ENCODE data around the gene LAMC3.

The LAMC3 gene

DNA sequence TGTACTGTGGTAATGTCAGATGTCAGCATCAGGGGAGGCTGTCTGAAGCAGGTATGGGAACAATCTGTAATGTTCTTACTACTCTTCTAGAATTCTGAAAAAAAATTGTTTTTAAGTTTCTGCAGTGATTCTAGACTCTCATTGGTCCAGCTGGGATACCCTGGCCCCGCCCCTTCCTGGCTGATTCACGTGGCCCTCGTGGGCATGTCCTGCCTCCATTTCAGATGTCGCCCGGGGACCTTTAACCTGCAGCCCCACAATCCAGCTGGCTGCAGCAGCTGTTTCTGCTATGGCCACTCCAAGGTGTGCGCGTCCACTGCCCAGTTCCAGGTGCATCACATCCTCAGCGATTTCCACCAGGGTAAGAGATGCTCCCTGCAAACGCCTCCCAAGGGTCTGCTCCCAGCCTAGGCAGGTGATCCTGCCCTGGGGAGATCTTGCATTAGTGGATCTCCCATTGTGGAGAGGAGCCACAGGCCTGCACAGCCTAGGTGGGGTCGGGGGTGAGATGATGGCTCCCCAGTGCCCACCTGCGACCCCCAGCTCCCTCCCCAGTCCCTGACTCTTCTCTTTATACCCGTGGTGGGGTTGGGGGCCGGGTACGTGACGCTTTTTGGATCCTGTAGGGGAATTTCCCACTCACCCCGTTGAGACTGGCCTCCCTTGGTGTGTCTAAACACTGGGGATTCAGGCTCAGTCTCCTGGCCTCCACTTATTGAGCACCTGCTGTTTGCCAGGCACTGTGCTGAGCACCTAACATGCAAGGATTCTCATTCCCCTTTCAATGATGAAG, 36.5 kb downstream of the LAMC3 start:
- DNase-seq (ENCODE audit: low spot score), result no peak

- DNase-seq (ENCODE audit: low spot score), result no peak
These were observed 37.1 kb downstream of the LAMC3 start for GRCh38 chr9:131046093-131046380.

GRCh38 chr9:131046581-131047202, 37.7 kb downstream of the LAMC3 start:
- DNase-seq (ENCODE audit: low spot score), result peak; percentile 85

- DNase-seq (ENCODE audit: low spot score), result no peak
These were observed 39.4 kb downstream of the LAMC3 start for GRCh38 chr9:131048332-131048731.

- no peak for DNase-seq (ENCODE audit: low spot score)
These were observed 39.8 kb downstream of the LAMC3 start for GRCh38 chr9:131048820-131049219.

- no peak for DNase-seq (ENCODE audit: low spot score)
These were observed 41.1 kb downstream of the LAMC3 start for GRCh38 chr9:131049829-131050715.

DNA sequence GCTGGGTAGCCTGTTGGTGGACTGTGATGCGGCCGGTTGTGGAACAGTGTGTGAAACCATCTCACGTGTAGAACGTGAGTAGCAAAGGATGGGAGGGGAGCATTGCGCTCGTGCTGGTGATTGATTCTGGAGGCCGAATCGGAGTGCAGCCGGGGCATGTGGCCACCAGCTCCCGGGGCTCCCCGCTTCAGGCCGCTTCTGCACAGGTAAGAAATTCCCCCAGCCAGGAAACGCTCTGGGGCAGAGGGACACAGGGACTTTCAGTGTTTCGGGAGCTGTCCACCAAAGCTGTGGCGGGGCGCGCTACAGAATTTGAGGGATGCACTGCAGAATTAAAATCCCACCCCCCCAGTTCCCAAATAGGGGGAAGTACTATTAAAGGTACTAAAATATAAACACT, 41.9 kb downstream of the LAMC3 start:
- DNase-seq (ENCODE audit: low spot score), result no peak

- DNase-seq (ENCODE audit: low spot score), result no peak
These were observed 42.9 kb downstream of the LAMC3 start for GRCh38 chr9:131051592-131052517.

GRCh38 chr9:131053896-131054295, 44.9 kb downstream of the LAMC3 start:
- DNase-seq (ENCODE audit: low spot score), result no peak

DNA sequence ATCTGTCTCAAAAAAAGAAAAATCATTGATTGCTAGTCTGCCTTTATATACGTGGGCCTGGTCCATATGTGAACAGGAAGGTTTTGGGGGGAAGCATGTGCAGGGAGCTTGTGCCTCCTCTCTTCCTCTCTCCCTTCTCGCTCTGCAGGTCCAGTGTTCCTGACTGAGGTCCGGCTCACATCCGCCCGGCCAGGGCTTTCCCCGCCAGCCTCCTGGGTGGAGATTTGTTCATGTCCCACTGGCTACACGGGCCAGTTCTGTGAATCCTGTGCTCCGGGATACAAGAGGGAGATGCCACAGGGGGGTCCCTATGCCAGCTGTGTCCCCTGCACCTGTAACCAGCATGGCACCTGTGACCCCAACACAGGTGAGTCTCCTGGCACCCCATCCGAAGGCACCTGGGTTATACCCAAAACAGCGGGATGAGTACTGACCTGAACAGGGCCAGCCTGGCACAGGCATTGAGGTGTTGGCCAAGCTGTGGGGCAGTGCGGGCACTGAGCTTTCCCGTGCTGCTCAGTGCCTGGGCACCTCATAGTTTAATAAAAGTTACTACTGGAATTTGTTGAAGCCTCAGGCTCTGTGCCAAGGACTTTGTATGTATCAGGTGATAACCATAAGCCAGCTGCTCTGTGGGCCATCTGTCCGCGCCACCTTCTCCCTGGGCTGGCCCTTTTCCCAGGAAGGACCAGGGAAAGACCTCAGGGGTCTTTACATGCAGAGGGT, 48.0 kb downstream of the LAMC3 start:
- no peak for DNase-seq (ENCODE audit: low spot score)

DNA sequence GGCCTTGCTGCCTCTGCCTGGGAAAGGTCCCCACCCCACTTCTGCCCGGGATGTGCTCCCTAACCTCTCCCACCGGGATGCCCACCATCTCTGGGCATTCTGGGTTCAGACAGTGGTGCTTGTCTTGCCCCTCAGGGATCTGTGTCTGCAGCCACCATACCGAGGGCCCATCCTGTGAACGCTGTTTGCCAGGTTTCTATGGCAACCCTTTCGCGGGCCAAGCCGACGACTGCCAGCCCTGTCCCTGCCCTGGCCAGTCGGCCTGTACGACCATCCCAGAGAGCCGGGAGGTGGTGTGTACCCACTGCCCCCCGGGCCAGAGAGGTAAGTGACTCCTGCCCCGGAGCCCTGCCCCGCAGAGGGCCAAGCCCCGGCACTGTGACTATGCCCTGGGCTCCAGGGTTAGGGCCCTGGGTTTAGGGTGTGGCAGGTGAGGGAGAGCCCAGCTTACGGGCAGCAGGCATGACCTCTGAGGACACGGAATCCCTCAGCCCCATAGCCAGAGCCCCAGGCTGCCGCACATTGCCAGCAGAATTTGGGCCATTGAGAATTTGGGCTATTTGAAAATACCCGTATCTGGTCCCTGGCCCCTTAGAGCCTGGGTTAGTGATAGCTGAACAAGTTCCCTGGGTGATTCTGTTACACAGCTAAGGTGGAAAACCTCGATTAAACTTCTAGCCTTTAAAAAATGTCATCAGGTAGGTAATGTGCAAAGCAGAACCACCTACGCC, 52.1 kb downstream of the LAMC3 start:
- no peak for DNase-seq (ENCODE audit: low spot score)

GRCh38 chr9:131062969-131063368, 54.0 kb downstream of the LAMC3 start:
- DNase-seq (ENCODE audit: low spot score), result no peak

- DNase-seq (ENCODE audit: low spot score), result no peak
These were observed 56.6 kb downstream of the LAMC3 start for GRCh38 chr9:131065599-131065998.

DNA sequence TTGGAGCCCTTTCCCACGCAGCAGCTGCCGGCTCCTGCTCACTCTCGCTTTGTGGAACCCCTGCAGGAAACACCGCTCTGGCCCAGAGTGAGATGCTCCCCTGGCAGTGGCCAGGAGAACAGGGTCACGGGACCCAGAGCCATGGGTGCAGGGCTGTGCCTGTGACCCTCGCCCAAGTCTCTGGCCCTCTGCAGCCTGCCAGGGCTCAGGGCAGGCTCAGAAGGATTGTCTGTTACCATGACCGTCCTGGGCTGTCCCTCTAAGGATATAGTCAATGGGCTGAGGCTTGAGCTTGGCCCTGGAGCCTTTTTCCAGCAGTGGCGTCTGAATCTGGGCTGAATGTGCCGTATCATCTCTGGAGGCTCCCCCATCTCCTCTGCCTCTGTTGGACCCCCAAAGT, 58.7 kb downstream of the LAMC3 start:
- no peak for DNase-seq (ENCODE audit: low spot score)

DNA sequence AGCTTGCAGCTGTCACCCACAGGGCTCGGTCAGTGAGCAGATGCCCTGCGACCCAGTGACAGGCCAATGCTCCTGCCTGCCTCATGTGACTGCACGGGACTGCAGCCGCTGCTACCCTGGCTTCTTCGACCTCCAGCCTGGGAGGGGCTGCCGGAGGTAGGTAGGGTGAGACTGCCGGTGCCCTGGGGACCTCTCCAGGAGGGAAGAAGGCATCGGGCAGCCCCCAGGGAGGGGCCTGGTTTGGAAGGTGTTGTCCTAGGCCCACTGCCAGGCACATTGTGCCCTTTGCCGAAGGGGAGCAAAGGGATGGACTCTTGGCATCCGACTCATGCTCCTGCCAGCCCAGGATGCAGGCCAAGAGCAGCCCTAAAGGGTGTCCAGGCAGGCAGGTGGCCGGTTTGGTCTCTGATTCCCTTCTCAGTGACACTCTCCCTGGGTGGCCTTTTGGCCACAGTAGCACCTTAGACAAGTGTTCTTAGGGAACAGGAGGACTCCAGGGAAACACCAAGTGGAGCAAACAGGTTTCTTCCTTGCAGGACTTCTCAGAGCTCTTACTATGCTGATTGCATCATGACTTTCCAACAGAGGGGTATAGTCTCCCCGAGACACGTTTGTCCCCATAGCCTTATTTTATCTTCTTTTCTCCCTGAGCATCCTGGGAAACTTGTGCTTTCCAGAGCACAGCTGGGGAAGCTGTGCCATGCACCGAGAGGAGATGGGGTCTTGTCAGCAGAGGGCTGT, 59.3 kb downstream of the LAMC3 start:
- DNase-seq (ENCODE audit: low spot score), result no peak

DNA sequence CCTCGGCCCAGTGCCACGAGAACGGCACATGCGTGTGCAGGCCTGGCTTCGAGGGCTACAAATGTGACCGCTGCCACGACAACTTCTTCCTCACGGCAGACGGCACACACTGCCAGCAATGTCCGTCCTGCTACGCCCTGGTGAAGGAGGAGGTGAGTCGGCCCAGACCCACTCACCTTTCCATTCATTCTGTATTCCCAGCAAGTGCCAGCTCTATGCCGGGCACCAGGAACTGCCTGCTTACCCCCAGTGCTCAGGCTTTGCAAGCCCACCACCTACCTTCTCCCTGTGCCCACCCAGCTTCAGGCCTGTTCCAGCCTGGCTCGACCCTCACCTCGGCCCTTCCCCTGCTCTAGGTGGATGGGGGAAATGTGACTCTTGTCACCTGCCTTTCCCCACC, 60.7 kb downstream of the LAMC3 start:
- DNase-seq (ENCODE audit: low spot score), result no peak

DNA sequence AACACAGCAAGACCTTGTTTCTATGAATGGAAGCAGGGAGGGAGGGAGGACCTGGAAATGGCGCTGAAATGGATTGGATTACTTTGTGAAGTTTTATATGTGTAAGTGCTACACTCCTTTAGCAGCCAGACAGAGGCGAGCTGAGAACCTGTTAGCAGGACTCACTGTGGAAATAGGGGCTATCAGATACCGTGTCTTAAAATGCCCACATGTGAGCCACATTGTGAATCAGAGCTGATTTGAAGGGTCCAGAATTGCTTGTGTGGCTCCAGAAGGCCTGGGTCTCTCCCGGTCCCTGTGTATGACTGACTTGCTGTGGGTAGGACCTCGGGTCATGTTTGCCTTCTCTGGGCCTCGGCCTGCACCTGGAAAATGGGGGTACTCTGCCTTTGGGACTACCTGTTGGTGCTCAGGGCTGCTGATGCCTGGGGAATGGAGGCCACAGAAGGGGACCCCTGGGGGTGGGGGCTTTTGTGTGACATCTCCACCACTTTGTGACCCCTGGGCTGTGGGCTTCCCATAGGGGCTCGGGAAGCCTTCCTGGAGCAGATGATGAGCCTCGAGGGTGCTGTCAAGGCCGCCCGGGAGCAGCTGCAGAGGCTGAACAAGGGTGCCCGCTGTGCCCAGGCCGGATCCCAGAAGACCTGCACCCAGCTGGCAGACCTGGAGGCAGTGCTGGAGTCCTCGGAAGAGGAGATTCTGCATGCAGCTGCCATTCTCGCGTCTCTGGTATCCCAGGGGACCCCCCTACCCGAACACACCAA, 63.3 kb downstream of the LAMC3 start:
- DNase-seq (ENCODE audit: low spot score), result no peak

- no peak for DNase-seq (ENCODE audit: low spot score)
These were observed 63.9 kb downstream of the LAMC3 start for GRCh38 chr9:131072871-131073237.

All from AG08396 (cell line).